Endothelial cell of umbilical vein (primary cell): ENCODE measurements around the gene MICAL3. TPM values are rescaled to one million over a fixed set of nuclear protein-coding genes. Genes with fewer than 3 reads are reported as not detected.

Experiments used
- BruUV-seq: library from RNA; stranded (reverse); fragments of 400-500 nt; replicated peaks from 2 replicates; lab custom pipeline; 2021; lab: Mats Ljungman, UMichigan
- CTCF ChIA-PET: fragments of 300-600, 350-600 bp; sonication (Branson Sonifier 250); formaldehyde crosslinking; loops from one replicate; lab custom pipeline; 2021; ENCODE audit warnings: antibody characterized with exemption, inconsistent platforms; lab: Charles Lee
- POLR2A ChIA-PET: fragments of 300-600, 350-600 bp; sonication (Branson Sonifier 250); formaldehyde crosslinking; loops from one replicate; lab custom pipeline; 2021; ENCODE audit warnings: antibody characterized with exemption, inconsistent platforms; lab: Charles Lee
- DNase-seq: peaks from one replicate; pipeline ENCODE4 v3.0.0-alpha.2; 2011; ENCODE audit warnings: low read depth, low spot score
- FAIRE-seq: peaks from 2 replicates; lab custom pipeline; 2011; peaks lifted over from hg19 to GRCh38; lab: Jason Lieb, UNC
- H2AFZ ChIP-seq: 2 replicates; pipeline ENCODE4 v1.6.0; 2012; ENCODE audit warnings: low read depth, low read length, control low read depth, inconsistent platforms
- H3K27ac ChIP-seq: 2 replicates; pipeline ENCODE4 v1.5.1; 2011; ENCODE audit warnings: low read depth, mild to moderate bottlenecking, control low read depth, low read length, moderate library complexity; ENCODE audit not compliant: insufficient read depth
- H3K27me3 ChIP-seq, 2 experiments: 2 replicates each; pipeline versions ENCODE4 v1.6.0 to v1.6.1; 2011; ENCODE audit warnings: low read length in 2 of 2, mixed read lengths in 1 of 2; ENCODE audit not compliant: control insufficient read depth in 2 of 2, insufficient read depth in 2 of 2
- H3K36me3 ChIP-seq, 2 experiments: 2 replicates in 1 of 2; 3 replicates in 1 of 2; pipeline ENCODE4 v1.5.1; 2011; ENCODE audit warnings: low read length in 2 of 2, mild to moderate bottlenecking in 1 of 2, moderate library complexity in 1 of 2; ENCODE audit not compliant: control insufficient read depth in 2 of 2, insufficient read depth in 2 of 2; ENCODE audit errors: extremely low read depth in 1 of 2
- H3K4me1 ChIP-seq: 3 replicates; pipeline ENCODE4 v1.5.1; 2011; ENCODE audit warnings: mild to moderate bottlenecking, low read length; ENCODE audit not compliant: control insufficient read depth, insufficient read depth; ENCODE audit errors: extremely low read depth
- H3K4me2 ChIP-seq: 2 replicates; pipeline ENCODE4 v1.6.1; 2011; ENCODE audit warnings: low read length, control low read depth, mixed read lengths; ENCODE audit not compliant: insufficient read depth
- H3K4me3 ChIP-seq, 3 experiments: fragments of 200-600 bp in 1 of 3; sonication (generic), shearing (Covaris generic) in 1 of 3; replicated peaks in 1 of 3; 2 replicates each; pipeline ENCODE4 v1.5.1; 2011 to 2016; ENCODE audit warnings: control low read depth in 3 of 3, low read length in 3 of 3, mild to moderate bottlenecking in 2 of 3, inconsistent platforms in 1 of 3, low read depth in 1 of 3, moderate library complexity in 1 of 3; ENCODE audit not compliant: insufficient read depth in 1 of 3
- H3K79me2 ChIP-seq: 2 replicates; pipeline ENCODE4 v1.6.0; 2012; ENCODE audit warnings: low read length, inconsistent platforms; ENCODE audit not compliant: control insufficient read depth, insufficient read depth
- H3K9ac ChIP-seq: replicated peaks from 2 replicates; pipeline ENCODE3; 2011; ENCODE audit warnings: low read length, control low read depth; ENCODE audit not compliant: insufficient read depth; ENCODE audit errors: extremely low read depth
- H3K9me1 ChIP-seq: replicated peaks from 3 replicates; pipeline ENCODE4 v1.6.0; 2011; ENCODE audit warnings: mild to moderate bottlenecking, low read length; ENCODE audit not compliant: control insufficient read depth, insufficient read depth; ENCODE audit errors: extremely low read depth
- H3K9me3 ChIP-seq: replicated peaks from 2 replicates; pipeline ENCODE4 v1.5.1; 2012; ENCODE audit warnings: low read length, inconsistent platforms; ENCODE audit not compliant: control insufficient read depth, insufficient read depth
- H4K20me1 ChIP-seq: replicated peaks from 2 replicates; pipeline ENCODE3; 2011; ENCODE audit warnings: mild to moderate bottlenecking, low read length; ENCODE audit not compliant: control insufficient read depth, insufficient read depth; ENCODE audit errors: extremely low read depth
- EZH2 ChIP-seq: IDR thresholded peaks from 2 replicates; pipeline ENCODE4 v1.6.1; 2012; ENCODE audit warnings: borderline replicate concordance, low read depth, mild to moderate bottlenecking, moderate library complexity, low read length, inconsistent platforms; ENCODE audit not compliant: severe bottlenecking
- FOS ChIP-seq: IDR thresholded peaks from 2 replicates; pipeline ENCODE4 v1.6.1; 2011; ENCODE audit warnings: mild to moderate bottlenecking, low read length, moderate library complexity, borderline replicate concordance; ENCODE audit not compliant: insufficient read depth
- GATA2 ChIP-seq: IDR thresholded peaks from 2 replicates; pipeline ENCODE4 v1.7.0; 2011; ENCODE audit warnings: low read depth, mild to moderate bottlenecking, moderate library complexity, mixed read lengths, low read length; ENCODE audit not compliant: insufficient read length, insufficient read depth
- JUN ChIP-seq: IDR thresholded peaks from 2 replicates; pipeline ENCODE4 v1.6.1; 2011; ENCODE audit warnings: borderline replicate concordance, low read depth; ENCODE audit not compliant: insufficient read length, insufficient read depth
- MAX ChIP-seq: IDR thresholded peaks from 2 replicates; pipeline ENCODE4 v1.6.1; 2011; ENCODE audit not compliant: insufficient read depth, insufficient read length
- MYC ChIP-seq: IDR thresholded peaks from one replicate; pipeline ENCODE4 v1.6.1; 2011; ENCODE audit warnings: mild to moderate bottlenecking, low read depth, low read length
- POLR2A ChIP-seq: IDR thresholded peaks from 2 replicates; pipeline ENCODE4 v1.6.1; 2012; ENCODE audit warnings: low read depth, mild to moderate bottlenecking, control low read depth, low read length
- POLR2AphosphoS5 ChIP-seq: IDR thresholded peaks from 2 replicates; pipeline ENCODE4 v1.6.1; 2012; ENCODE audit warnings: low read depth, mild to moderate bottlenecking, control low read depth, low read length, moderate library complexity; ENCODE audit not compliant: insufficient read depth
- dilution Hi-C: fragments of 300-500 bp; cut with MboI; formaldehyde crosslinking; loops from one replicate; pipeline ENCODE4 v1.15.0; 2019; ENCODE audit warnings: low sequenced_read_pairs; ENCODE audit not compliant: extremely low pct_ligation_motif_present
- intact Hi-C: fragments of 100-400 bp; cut with micrococcal nuclease; formaldehyde crosslinking; loops from one replicate; pipeline ENCODE4 v1.10.0; 2022
- polyA plus RNA-seq, 4 experiments: library from polyadenylated mRNA; depleted of rRNA in 3 of 4; stranded (reverse) in 3 of 4; unstranded in 1 of 4; fragments of >200 nt; gene quantifications; 2 replicates each; pipeline versions ENCODE4 v1.2.1 to v1.2.3, GENCODE V29; 2011 to 2012; ENCODE audit warnings: missing spikeins in 1 of 4
- total RNA-seq: library from RNA; stranded (reverse); gene quantifications from 2 replicates; pipeline ENCODE4 v1.2.3, GENCODE V29; 2021
- TF ChIP-seq, protein P1 (sequence below), 2 donors: IDR thresholded peaks; 1 replicate in 1 of 2; 2 replicates in 1 of 2; pipeline ENCODE4 v1.5.1; 2011; ENCODE audit warnings: low read length in 2 of 2, mild to moderate bottlenecking in 2 of 2, moderate library complexity in 2 of 2, control low read depth in 1 of 2, inconsistent platforms in 1 of 2, low read depth in 1 of 2; ENCODE audit not compliant: insufficient read depth in 1 of 2; ENCODE audit errors: extremely low read depth in 1 of 2

The MICAL3 gene
- total and polyA plus RNA-seq, 2 donors (not counting 3 experiments of a cell fraction or from before 2014, with no cell fraction given) = 14.5 to 63.7 TPM

DNA sequence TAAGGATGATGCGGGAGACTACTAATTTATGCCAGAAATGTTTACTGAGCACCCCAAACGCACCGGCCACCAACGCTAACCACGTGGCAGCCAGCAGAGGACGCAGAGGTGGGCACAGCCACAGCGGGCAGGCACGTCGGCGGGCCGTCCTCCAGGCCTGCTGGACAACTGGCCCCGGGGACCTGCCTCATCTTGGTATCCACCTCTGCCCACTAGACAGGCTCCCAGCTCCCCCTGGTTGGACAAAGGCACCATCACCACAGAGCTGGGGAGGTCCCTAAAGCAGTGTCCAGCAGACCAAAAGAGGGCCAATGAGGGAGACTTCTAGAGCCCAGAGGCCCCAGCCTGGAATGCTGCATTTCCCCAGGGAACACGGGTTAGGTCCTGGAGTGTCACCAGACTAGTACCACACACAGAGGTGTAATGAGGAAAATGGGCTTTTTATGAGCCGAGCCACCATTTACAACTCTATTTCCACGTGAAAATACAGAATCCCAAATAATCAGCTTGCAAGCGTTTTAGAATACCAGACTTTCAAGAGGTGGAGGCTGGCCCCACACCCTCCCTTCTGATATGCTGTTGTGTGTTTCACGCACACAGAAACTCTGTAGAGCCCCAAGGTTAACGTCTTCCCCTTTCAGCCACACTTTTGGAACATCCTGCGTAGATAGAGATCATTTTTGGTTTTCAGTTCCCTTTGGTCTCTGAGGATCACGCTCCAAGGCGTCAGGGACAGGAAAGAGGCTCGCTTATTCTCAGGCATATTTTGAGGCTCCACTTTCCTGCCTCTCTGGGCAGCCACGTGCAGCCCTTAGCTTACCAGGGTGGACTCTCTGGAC lies 226.4 kb downstream of the MICAL3 start:
- no peaks in the 10 kb centered on the region for H3K4me1 ChIP-seq
- TF ChIP-seq EZH2 = no peak
- TF ChIP-seq POLR2A = no peak
- no peak for TF ChIP-seq MAX
- TF ChIP-seq GATA2 = no peak
- no peak for TF ChIP-seq JUN
- no peak for TF ChIP-seq FOS
- TF ChIP-seq, protein P1, sequence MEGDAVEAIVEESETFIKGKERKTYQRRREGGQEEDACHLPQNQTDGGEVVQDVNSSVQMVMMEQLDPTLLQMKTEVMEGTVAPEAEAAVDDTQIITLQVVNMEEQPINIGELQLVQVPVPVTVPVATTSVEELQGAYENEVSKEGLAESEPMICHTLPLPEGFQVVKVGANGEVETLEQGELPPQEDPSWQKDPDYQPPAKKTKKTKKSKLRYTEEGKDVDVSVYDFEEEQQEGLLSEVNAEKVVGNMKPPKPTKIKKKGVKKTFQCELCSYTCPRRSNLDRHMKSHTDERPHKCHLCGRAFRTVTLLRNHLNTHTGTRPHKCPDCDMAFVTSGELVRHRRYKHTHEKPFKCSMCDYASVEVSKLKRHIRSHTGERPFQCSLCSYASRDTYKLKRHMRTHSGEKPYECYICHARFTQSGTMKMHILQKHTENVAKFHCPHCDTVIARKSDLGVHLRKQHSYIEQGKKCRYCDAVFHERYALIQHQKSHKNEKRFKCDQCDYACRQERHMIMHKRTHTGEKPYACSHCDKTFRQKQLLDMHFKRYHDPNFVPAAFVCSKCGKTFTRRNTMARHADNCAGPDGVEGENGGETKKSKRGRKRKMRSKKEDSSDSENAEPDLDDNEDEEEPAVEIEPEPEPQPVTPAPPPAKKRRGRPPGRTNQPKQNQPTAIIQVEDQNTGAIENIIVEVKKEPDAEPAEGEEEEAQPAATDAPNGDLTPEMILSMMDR (IDR thresholded peaks at IDR 0.05; ENCODE audit: extremely low read depth in 1 of 2, insufficient read depth in 1 of 2, low read depth in 1 of 2, low read length in 2 of 2) = no peak
- no peak for TF ChIP-seq POLR2AphosphoS5
- no peak for TF ChIP-seq MYC
- H3K36me3 ChIP-seq = no peaks in the 10 kb centered on the region
- dilution Hi-C loops (no loop called here), intact Hi-C loops (no loop called here)
- FAIRE-seq (no peak), DNase-seq (no peak)
- no peak overlapping the region for H3K4me2 ChIP-seq
- H4K20me1 ChIP-seq = no peaks in the 10 kb centered on the region
- H2AFZ ChIP-seq = no peak overlapping the region
- H3K9ac ChIP-seq = no peak overlapping the region
- no TSS peak for BruUV-seq
- no peaks in the 10 kb centered on the region for H3K27me3 ChIP-seq
- no peaks in the 10 kb centered on the region for H3K9me1 ChIP-seq
- no peaks in the 10 kb centered on the region for H3K9me3 ChIP-seq
- no peak overlapping the region for H3K27ac ChIP-seq
- POLR2A ChIA-PET = no interaction called here
- H3K79me2 ChIP-seq = no peaks in the 10 kb centered on the region
- no peak overlapping the region for H3K4me3 ChIP-seq
- CTCF ChIA-PET = interaction anchor here (0.5 kb wide), 1 partner anchor 245 kb away, joined by 3 read pairs; no protein-coding TSS in a partner anchor
